Central memory CD4-positive, alpha-beta T cell (primary cell): Measurements from ENCODE around the gene USP40.
"Not testable (repeated sequence)": the region's sequence is repeated elsewhere in the genome, so short reads cannot be mapped to it uniquely, and the experiment has no call there.

ENCODE experiments used
- DNase-seq: peaks from one replicate; pipeline ENCODE4 v3.0.0; 2022
- total RNA-seq, 3 experiments: gene quantifications; one replicate each; lab custom pipeline; 2026; lab: John Stamatoyannopoulos, UW

USP40 gene
- total RNA-seq = 22.0 to 32.2 (median 30.1) reads per million in 3 experiments

DNA sequence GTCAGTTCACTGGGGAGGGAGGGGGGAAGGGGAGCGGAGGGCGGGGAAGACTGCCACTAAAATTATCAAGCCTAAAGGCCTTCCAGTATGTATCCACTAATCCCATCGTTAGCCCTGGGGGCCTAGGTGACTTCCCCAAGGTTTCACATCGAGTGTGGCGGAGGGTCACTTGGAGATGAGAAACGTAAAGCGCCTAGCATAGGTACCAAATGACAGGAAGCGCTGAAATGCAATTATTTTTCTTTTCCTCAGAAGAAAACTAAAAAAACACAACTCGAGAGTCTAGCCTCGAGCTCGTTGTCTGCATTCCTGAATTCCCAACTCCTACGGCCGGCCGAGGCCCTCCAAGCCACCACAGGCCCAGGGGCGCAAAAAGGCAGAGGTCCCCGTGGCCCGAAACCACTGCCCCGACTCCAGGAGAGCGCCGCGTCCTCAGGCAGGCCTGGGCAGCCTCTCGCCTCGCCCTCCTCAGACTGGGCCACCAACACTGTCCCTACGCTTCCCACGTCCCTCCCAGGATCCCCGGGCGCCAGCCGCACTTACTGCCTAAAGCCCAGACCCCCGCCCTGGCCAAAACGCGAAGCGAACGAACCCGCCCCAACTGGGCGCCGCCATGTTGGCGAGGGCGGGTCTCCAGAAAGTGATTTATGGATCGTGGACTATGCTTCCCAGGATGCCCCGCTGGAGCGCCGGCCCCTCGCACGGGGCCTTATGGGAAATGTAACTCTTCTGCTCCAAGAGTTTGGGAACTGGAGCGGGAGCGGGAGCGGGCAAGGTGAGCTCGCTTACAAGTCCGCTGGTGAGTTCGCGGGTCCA, at the start of gene USP40:
USP40 (minus strand) TSS at position 642 of the 816 bp plus-strand sequence. CDS start 1,228 bp downstream, outside the sequence.
- peak; percentile 33 for DNase-seq

GRCh38 chr2:233611284-233611683, 44.7 kb upstream of the USP40 start:
- no peak for DNase-seq

GRCh38 chr2:233605680-233606079, 39.1 kb upstream of the USP40 start:
- DNase-seq = no peak

DNA sequence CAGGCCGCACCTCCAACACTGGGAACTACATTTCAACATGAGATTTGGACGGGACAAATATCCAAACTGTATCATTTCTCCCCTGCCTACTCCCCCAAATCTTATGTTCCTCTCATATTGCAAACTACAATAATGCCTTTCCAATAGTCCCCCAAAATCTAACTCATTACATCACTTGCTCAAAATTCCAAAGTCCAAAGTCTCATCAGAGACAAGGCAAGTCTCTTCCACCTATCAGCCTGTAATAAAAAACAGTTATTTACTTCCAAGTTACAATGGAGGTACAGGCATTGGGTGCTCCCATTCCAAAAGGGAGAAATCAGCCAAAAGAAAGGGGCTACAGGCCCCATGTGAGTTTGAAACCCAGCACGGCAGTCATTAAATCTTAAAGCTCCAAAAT, 38.2 kb upstream of the USP40 start:
- DNase-seq = no peak

DNA sequence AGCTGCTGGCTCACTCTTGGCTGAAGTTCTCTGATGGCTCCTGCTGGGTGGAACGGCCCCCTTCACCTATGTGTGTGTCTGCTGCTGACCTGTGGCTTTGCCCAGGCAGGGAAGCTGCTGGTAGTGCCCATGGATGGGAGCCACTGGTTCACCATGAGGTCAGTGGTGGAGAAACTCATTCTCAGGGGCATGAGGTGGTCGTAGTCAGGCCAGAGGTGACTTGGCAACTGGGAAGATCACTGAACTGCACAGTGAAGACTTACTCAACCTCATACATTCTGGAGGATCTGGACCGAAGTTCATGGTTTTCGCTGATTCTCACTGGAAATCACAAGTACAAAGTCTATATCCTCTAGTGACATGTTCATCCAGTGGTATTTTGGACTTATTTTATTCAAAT, 36.9 kb upstream of the USP40 start:
- no peak for DNase-seq

DNA sequence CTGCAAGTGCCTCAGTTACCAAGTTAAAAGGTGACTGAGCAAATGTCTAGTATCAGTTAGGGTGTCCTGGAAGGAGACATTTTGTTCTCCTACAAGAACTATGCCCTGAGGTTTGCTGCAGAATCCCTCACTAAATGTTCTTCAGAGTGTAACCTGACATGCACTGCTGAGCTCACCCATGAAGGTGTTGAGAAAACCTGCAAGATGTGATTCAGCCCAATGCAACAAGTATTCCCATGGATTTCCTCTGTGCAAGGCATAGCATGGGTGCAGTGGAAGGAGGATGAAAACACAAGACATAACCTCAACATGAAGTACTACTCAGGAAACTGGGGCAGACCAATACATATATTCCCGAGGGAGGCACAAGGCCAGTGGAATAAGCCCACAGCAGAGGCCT, 35.5 kb upstream of the USP40 start:
- no peak for DNase-seq

GRCh38 chr2:233600386-233600785, 33.8 kb upstream of the USP40 start:
- DNase-seq = no peak

DNA sequence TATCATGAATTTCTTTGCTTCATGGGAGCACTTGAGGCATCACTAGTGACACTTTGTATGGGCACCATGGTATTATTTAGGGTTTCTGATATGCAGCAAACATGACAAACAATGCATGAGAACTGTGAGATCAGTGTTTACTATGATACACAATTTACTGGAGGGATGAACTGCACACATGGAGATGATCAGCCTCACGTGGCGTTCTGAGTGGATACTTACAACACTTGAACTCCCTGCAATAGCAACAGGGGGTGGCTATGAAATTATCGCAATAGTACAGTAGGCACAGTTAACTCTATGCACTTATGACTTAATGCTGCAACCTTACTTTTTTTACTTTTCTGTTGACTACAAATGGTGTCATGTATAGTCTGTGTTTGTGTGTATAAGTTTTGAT, 32.4 kb upstream of the USP40 start:
- DNase-seq = no peak

GRCh38 chr2:233597522-233597921, 30.9 kb upstream of the USP40 start:
- no peak for DNase-seq

DNA sequence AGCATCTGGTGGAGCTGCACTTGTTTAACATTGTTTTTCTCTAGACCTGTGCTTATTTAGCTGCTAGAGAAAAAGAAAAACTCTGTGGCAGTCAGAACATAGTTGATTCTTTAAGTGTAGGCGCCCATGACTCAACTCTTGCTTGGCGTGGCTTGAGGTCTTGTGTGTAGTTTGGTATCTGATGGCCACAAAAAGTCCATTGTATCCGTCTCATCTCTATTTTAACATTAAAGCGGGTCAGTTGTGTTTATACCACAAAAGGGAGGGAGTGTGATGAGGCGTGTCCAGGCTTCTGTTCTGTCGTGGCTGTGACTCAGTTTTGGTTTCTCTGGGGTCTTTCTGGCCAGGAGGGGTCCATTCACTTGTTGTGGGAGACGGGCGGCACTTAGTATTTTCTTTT, 26.6 kb upstream of the USP40 start:
- no peak for DNase-seq

DNA sequence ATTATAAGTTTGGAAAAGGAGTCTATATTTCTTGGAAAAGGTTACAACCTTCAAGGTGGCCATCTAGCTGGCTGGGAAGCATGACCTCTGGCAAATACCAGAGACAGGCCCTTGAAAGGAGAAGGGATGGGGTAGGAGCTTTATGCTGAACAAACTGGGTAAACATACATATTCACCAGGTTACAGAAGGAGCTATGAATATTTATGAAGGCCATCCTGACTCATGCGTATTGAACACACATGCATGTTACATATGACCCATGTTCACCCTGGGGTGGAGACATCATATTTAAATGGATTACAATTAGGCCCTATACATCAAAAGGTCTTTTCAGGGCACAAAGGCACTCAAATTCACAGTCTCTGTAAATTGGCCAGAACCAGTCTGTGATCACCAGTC, 26.1 kb upstream of the USP40 start:
- not testable (repeated sequence) for DNase-seq

DNA sequence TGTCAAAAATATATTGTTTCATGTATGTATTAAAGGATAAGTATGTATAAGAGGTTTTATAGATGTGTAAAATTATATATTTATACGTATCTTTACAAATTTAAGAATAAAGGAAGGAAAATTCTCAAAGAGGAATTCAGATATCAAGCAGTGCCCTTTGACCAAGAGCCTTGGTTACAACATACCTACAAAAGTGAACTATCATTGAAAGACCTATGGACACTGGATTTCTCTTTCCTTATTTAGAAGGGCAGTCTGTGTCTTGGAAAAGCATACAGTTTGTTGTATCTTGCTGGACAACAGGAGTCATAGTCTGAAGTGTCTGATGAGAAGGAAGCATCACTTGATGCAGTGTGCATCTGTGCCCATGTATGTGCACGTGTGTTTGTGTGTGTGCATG, 21.8 kb upstream of the USP40 start:
- no peak for DNase-seq

- DNase-seq = no peak
These were observed 17.6 kb upstream of the USP40 start for GRCh38 chr2:233584210-233584609.

- not testable (repeated sequence) for DNase-seq
These were observed 16.8 kb upstream of the USP40 start for GRCh38 chr2:233583217-233583965.

GRCh38 chr2:233577341-233577740, 10.8 kb upstream of the USP40 start:
- not testable (repeated sequence) for DNase-seq

GRCh38 chr2:233572468-233572867, 5.9 kb upstream of the USP40 start:
- no peak for DNase-seq

- DNase-seq = no peak
These were observed 4.9 kb upstream of the USP40 start for GRCh38 chr2:233571462-233571861.

DNA sequence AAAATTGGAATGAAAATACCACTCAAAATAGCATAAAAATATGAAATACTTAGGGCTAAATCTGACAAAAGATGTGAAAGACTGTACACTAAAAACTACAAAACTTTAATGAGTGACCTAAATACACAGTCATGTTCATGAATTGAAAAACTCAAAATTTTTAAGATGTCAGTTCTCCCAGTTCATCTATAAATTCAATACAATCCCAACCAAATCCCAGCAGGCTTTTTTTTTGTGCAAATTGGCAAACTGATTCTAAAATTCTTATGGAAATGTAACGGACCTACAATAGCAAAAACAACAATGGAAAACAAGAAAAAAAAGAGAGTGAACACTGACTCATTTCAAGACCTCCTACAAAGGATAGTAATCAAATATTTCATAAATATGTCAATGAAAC, 4.4 kb upstream of the USP40 start:
- no peak for DNase-seq

DNA sequence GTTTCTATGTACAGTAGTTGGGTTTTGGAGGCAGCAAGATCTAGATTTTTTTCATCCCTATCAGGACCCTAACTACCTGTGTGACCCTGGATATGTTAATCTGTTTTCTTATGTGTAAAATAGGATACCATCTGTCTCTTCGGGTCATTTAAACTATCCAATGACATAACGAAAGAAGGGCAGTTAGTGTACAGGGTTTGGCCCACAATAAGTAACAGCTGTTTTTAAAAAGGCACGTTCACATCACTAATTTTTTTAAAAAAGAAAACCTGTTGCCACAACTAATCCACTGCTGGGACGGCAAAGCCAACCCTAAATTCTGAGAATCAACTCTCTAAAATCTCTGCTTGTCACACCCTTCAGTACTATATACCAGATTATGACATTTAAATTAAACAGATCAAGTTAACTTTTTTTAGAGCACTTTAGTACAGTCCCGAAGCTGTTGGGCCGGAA, 869 bp downstream of the USP40 start:
- DNase-seq = no peak

DNA sequence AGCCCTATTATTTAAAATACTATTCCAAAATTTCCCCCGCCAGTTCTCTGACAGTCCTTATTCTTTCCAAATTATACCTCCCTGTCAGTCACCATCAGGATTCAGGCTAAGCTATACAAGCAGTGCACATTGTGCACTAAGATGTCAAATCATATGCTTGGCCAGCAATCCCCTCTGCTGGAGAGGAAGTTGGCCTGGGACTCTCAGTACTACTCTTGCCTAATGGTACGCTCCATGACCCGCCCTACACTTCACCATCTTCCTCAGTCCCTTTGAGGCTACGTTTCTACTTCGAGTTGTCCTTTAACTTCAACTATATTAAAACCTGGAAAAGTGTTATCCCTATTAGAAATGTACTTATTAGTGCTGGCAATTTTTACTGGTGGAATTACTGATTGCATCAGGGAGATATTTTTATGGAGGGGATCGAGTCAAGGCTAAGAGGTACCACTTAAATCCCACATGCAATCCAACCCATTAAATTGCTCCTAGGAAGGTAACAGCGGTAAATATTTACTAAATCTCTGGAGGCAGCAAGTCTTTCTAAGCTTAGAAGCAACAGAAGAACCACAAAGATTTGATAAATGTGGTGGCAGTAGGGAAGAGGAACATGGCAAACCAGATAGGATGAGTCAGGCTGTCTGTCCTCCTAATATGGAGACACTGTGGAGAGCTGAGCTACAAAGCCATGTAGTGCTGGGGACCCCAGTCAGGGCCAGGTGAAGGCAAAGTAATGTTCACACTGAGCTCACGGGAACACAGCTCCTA, 2.7 kb downstream of the USP40 start:
- no peak for DNase-seq

- DNase-seq = no peak
These were observed 9.5 kb downstream of the USP40 start for GRCh38 chr2:233556881-233557736.

GRCh38 chr2:233553366-233553765, 13.2 kb downstream of the USP40 start:
- DNase-seq = no peak
